GM20000 (cell line): ENCODE data around the gene INTS7.
A peak's percentile ranks its signal among the peaks of the same experiment; 100 is the strongest.

Experiments used
- DNase-seq: peaks from one replicate; pipeline ENCODE4 v3.0.0; 2012; ENCODE audit warnings: low spot score
- TF ChIP-seq, protein P1 (sequence below): IDR thresholded peaks from 2 replicates; pipeline ENCODE4 v1.5.1; 2012; ENCODE audit warnings: mild to moderate bottlenecking, control low read depth; ENCODE audit errors: extremely low read depth, missing control alignments

Gene INTS7

DNA sequence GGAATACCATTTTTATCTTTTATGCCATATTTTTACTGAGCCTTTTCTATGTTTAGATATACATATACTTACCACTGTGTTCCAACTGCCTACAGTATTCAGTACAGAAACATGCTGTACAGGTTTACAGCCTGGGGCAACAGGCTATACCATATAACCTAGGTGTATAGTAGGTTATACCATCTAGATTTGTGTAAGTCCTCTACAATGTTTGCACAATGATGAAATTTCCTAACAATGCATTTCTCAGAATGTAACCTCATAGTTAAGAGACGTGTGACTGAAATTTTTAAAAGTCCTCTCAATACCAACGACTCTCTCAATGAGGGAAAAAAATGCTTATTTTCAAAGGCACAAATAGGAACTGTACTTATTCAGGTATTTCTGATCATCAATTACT is 21.7 kb downstream of the INTS7 start:
- TF ChIP-seq, protein P1, sequence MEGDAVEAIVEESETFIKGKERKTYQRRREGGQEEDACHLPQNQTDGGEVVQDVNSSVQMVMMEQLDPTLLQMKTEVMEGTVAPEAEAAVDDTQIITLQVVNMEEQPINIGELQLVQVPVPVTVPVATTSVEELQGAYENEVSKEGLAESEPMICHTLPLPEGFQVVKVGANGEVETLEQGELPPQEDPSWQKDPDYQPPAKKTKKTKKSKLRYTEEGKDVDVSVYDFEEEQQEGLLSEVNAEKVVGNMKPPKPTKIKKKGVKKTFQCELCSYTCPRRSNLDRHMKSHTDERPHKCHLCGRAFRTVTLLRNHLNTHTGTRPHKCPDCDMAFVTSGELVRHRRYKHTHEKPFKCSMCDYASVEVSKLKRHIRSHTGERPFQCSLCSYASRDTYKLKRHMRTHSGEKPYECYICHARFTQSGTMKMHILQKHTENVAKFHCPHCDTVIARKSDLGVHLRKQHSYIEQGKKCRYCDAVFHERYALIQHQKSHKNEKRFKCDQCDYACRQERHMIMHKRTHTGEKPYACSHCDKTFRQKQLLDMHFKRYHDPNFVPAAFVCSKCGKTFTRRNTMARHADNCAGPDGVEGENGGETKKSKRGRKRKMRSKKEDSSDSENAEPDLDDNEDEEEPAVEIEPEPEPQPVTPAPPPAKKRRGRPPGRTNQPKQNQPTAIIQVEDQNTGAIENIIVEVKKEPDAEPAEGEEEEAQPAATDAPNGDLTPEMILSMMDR, result no peak
- DNase-seq, result no peak

- DNase-seq, result peak; percentile 87
- TF ChIP-seq, protein P1, result peak; percentile 90
These were observed 23.2 kb downstream of the INTS7 start for GRCh38 chr1:212012034-212012740.

- no peak for DNase-seq
- TF ChIP-seq, protein P1, result no peak
These were observed 25.4 kb downstream of the INTS7 start for GRCh38 chr1:212010004-212010403.

DNA sequence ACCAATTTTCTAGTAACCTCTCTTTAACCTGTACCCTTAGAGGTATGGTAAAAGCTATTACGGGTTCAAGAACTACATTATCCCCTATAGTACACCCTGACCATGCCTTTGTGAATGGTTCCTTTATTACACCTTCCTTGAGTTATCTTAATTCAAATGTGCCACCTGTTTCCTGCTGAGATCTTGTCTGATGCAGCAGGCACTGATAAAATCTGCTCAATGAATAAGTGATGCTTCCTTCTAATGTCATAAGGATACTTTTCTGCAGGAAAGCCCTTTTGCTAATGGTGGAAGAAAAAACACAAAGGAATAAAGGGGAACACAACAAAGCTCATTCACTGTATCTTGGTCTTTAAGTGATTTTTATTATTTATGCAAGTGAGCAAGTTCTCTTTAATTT is 25.8 kb downstream of the INTS7 start:
- DNase-seq, result no peak
- TF ChIP-seq, protein P1, result no peak

DNA sequence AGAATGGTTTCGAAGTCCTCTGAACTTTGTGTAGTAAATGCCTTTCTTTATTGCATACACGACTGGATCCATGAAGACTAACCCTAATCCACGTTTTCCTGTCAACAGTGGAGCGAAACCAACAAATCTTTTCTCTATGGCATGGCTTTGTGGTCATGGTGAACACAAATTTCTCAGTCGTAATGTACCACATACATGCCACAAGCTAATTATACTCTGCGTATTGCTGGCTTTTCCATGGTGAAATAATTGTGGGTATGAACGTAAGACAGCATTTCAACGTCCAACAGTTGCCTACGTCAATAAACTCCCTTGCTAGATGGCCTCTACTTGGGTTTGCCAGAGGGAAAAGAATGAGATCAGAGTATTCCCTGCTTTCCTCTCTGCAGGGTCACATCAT is 27.5 kb downstream of the INTS7 start:
- DNase-seq, result no peak
- TF ChIP-seq, protein P1, result no peak

GRCh38 chr1:212007178-212007577 is 28.2 kb downstream of the INTS7 start:
- no peak for DNase-seq
- TF ChIP-seq, protein P1, result no peak

DNA sequence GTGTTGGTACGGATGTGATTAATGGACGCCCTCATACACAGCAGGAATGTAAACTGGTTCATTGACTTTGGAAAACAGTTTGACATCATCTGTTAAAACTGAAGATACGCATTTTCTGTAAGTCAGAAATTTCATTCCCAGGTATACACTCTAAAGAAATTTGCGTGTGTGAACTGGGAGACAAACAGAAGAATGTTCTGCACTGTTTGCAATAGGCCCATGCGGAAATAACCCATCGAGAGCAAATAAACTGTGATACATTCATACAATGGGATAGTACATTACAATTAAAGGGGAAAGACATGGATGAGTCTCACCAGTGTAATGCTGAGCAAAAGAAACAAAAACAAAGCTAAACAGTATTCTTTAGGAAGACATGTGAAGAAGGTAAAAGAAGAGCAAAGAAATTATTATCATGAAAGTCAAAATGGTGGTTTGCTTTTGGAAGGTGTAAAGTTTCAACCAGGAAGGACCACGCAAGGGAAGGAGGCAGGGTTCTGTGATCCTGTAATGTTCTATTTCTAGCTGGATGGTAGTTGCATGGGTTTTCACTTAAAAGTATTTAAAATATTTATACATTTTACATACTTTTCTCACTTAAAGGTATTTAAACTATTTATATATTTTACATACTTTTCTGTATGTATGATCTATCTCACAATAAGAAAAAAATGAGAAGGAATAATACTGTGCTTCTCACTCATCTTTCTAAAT is 30.3 kb downstream of the INTS7 start:
- TF ChIP-seq, protein P1, result no peak
- no peak for DNase-seq
